OCI-LY3 (cell line): ENCODE results near the gene ST6GALNAC6.
"Not testable (repeated sequence)": the region's sequence is repeated elsewhere in the genome, so short reads cannot be mapped to it uniquely, and the experiment has no call there.

Source experiments
- H2AFZ ChIP-seq: fragments of 200-600, 300-600 bp; shearing (Covaris generic); 2 replicates; pipeline ENCODE4 v1.6.0; 2014; ENCODE audit warnings: antibody characterized with exemption, low read depth, low read length
- H3K27ac ChIP-seq: fragments of 200-600, 300-600 bp; sonication (generic); 2 replicates; pipeline ENCODE4 v1.5.1; 2014; ENCODE audit warnings: mild to moderate bottlenecking, low read length, moderate library complexity, mixed read lengths
- H3K27me3 ChIP-seq: fragments of 200-600, 300-600 bp; sonication (generic); 2 replicates; pipeline ENCODE4 v1.6.1; 2014; ENCODE audit warnings: low read depth, low read length, mixed read lengths
- H3K36me3 ChIP-seq: fragments of 200-600, 300-600 bp; sonication (generic); replicated peaks from 2 replicates; pipeline ENCODE3; 2014; ENCODE audit warnings: low read depth, low read length, mixed read lengths
- H3K4me1 ChIP-seq: fragments of 300-600, 200-600 bp; sonication (generic); 2 replicates; pipeline ENCODE4 v1.6.1; 2014; ENCODE audit warnings: low read length, mixed read lengths
- H3K4me2 ChIP-seq: fragments of 200-600, 300-600 bp; sonication (generic); 2 replicates; pipeline ENCODE4 v1.6.1; 2014; ENCODE audit warnings: low read length, mixed read lengths
- H3K4me3 ChIP-seq: fragments of 300-600, 200-600 bp; sonication (generic); 2 replicates; pipeline ENCODE4 v1.5.1; 2014; ENCODE audit warnings: antibody characterized with exemption, mild to moderate bottlenecking, low read length, moderate library complexity
- H3K79me2 ChIP-seq: fragments of 300-600, 200-600 bp; shearing (Covaris generic); 2 replicates; pipeline ENCODE4 v1.6.1; 2014; ENCODE audit warnings: mild to moderate bottlenecking, low read length, mixed read lengths
- H3K9ac ChIP-seq: fragments of 300-600, 200-600 bp; shearing (Covaris generic); 2 replicates; pipeline ENCODE4 v1.6.0; 2014; ENCODE audit warnings: mild to moderate bottlenecking, low read length, moderate library complexity
- H3K9me3 ChIP-seq: fragments of 200-600, 300-600 bp; shearing (Covaris generic); 2 replicates; pipeline ENCODE4 v1.6.1; 2014; ENCODE audit warnings: low read length, mixed read lengths; ENCODE audit not compliant: insufficient read depth
- H4K20me1 ChIP-seq: fragments of 200-600, 300-600 bp; sonication (generic); 2 replicates; pipeline ENCODE4 v1.6.1; 2016; ENCODE audit warnings: low read length, mixed read lengths; ENCODE audit not compliant: insufficient read depth
- CTCF ChIP-seq: fragments of 200-600, 300-600 bp; sonication (generic); IDR thresholded peaks from 2 replicates; pipeline ENCODE4 v1.5.1; 2014; ENCODE audit warnings: antibody characterized with exemption, low read length, low read depth
- EZH2phosphoT487 ChIP-seq: fragments of 200-600 bp; shearing (Covaris generic); IDR thresholded peaks from 2 replicates; pipeline ENCODE4 v1.6.1; 2018; ENCODE audit warnings: antibody characterized with exemption, mixed run types, low read depth

ST6GALNAC6 gene

GRCh38 chr9:127847833-127848755, 51.3 kb downstream of the ST6GALNAC6 start:
- TF ChIP-seq CTCF: no peak
- no peak for TF ChIP-seq EZH2phosphoT487
- H3K9me3 ChIP-seq: peaks cover 8% of the 10 kb centered on the region; the same call in 1 of the 2 replicates
- no peak overlapping the region for H3K27ac ChIP-seq
- H2AFZ ChIP-seq: no peak overlapping the region
- no peak overlapping the region for H3K4me3 ChIP-seq
- no peaks in the 10 kb centered on the region for H3K79me2 ChIP-seq
- H3K36me3 ChIP-seq: no peaks in the 10 kb centered on the region
- H3K9ac ChIP-seq: no peak overlapping the region
- no peaks in the 10 kb centered on the region for H3K27me3 ChIP-seq
- H4K20me1 ChIP-seq: no peaks in the 10 kb centered on the region
- H3K4me2 ChIP-seq: no peak overlapping the region
- no peaks in the 10 kb centered on the region for H3K4me1 ChIP-seq

GRCh38 chr9:127847178-127847510, 52.3 kb downstream of the ST6GALNAC6 start:
- TF ChIP-seq EZH2phosphoT487 (no peak), CTCF (no peak)
- Histone ChIP-seq H3K4me1 (no peaks in the 10 kb centered on the region), H2AFZ (no peak overlapping the region), H3K4me3 (no peak overlapping the region), H3K9me3 (peaks cover 8% of the 10 kb centered on the region; the same call in 1 of the 2 replicates), H3K36me3 (no peaks in the 10 kb centered on the region), H3K27me3 (no peaks in the 10 kb centered on the region), H3K9ac (no peak overlapping the region), H3K27ac (no peak overlapping the region), H3K4me2 (no peak overlapping the region), H3K79me2 (no peaks in the 10 kb centered on the region), H4K20me1 (no peaks in the 10 kb centered on the region)

GRCh38 chr9:127846443-127847177, 52.8 kb downstream of the ST6GALNAC6 start:
- Histone ChIP-seq H3K9me3 (peaks cover 8% of the 10 kb centered on the region; the same call in 1 of the 2 replicates), H3K27ac (no peak overlapping the region), H3K36me3 (no peaks in the 10 kb centered on the region), H3K79me2 (no peaks in the 10 kb centered on the region), H3K27me3 (no peaks in the 10 kb centered on the region), H3K9ac (no peak overlapping the region), H3K4me1 (no peaks in the 10 kb centered on the region), H3K4me2 (no peak overlapping the region), H4K20me1 (no peaks in the 10 kb centered on the region), H2AFZ (no peak overlapping the region), H3K4me3 (no peak overlapping the region)
- no peak for TF ChIP-seq CTCF
- no peak for TF ChIP-seq EZH2phosphoT487

GRCh38 chr9:127845619-127846018, 53.8 kb downstream of the ST6GALNAC6 start:
- not testable (repeated sequence) for H3K4me2 ChIP-seq, H3K9ac ChIP-seq, H3K27ac ChIP-seq, H3K36me3 ChIP-seq, H3K27me3 ChIP-seq, H2AFZ ChIP-seq, H3K4me1 ChIP-seq, H3K79me2 ChIP-seq, H3K9me3 ChIP-seq, H3K4me3 ChIP-seq, H4K20me1 ChIP-seq
